ENCODE data around the gene CAMTA1. TPM values are rescaled to one million over a fixed set of nuclear protein-coding genes. Genes with fewer than 3 reads are reported as not detected.
"Not testable (repeated sequence)": the region's sequence is repeated elsewhere in the genome, so short reads cannot be mapped to it uniquely, and the experiment has no call there.

CAMTA1 gene
- total RNA-seq, 1 experiment from 2014 or later = 85.2 TPM

DNA sequence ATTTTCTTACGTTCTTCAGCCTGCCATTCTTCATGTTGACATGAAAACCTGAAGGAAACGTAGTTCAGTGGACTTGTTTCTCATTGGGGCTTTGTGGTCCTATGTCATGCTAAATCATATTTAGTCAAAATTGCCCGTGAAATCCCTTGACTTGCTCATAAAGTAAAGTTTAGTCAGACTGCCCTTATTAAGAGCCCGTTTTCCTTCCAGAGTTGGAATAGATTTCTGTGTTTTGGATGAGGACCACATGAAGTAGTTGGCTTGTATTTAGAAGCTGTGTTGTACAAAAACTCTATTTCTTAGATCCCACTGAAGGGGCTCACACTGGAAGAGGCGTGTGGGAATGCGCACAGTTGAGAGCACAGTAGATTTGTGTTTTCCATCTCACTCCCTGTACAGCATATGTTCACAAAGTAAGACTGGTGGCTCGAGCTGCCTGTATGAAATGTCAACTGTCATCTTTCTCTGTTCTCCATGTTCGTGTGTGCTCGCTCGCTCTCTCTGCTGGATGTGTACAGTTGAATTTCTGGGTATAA, 42.4 kb downstream of the CAMTA1 start:
- POLR2A ChIA-PET (ENCODE audit: low non-redundant PET) = no interaction called here
- CTCF ChIA-PET = no interaction called here
- intact Hi-C loops (cut with micrococcal nuclease; ENCODE audit: unreplicated experiment) = no loop called here

DNA sequence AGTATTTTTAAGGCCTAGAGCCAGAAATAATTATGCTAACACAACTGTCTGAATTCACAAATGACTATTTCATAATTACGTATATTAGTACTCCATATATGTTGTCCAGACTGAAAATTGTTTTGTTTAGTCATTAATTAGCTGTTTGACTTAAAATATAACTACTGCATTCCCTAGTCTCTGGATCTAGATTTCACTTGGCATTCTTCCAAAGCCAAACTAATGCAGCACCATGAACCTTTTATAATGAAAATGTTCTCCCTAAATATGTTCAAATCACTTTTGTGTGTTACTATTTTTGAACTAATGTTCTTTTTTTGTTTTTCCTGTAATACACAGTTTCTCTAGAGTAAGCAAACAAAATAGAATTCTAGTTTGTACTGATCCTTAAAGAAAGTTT, 46.1 kb downstream of the CAMTA1 start:
- no TSS peak for BruUV-seq (replicated peaks)
- ChIA-PET CTCF (no interaction called here), POLR2A (ENCODE audit: low non-redundant PET) (no interaction called here)
- no peaks in the 10 kb centered on the region for H3K27me3 ChIP-seq (replicated peaks; ENCODE audit: insufficient read depth, low read depth, low read length, poor library complexity)
- H3K9me3 ChIP-seq (ENCODE audit: low read depth, low read length, poor library complexity, severe bottlenecking) = no peaks in the 10 kb centered on the region
- H3K36me3 ChIP-seq (ENCODE audit: insufficient read depth, low read length, poor library complexity, severe bottlenecking) = no peaks in the 10 kb centered on the region
- no peak for DNase-seq (ENCODE audit: low spot score)
- peaks cover 3% of the 10 kb centered on the region for H3K4me1 ChIP-seq (ENCODE audit: insufficient read depth, low read length, poor library complexity, severe bottlenecking)
- intact Hi-C loops (cut with micrococcal nuclease; ENCODE audit: unreplicated experiment) = no loop called here
- no peak overlapping the region for H3K4me3 ChIP-seq (ENCODE audit: low read depth, low read length, poor library complexity, severe bottlenecking)
- no peak for TF ChIP-seq EZH2 (IDR thresholded peaks at IDR 0.05; ENCODE audit: borderline replicate concordance, low read depth, low read length, poor library complexity, severe bottlenecking)
- TF ChIP-seq, protein P1, sequence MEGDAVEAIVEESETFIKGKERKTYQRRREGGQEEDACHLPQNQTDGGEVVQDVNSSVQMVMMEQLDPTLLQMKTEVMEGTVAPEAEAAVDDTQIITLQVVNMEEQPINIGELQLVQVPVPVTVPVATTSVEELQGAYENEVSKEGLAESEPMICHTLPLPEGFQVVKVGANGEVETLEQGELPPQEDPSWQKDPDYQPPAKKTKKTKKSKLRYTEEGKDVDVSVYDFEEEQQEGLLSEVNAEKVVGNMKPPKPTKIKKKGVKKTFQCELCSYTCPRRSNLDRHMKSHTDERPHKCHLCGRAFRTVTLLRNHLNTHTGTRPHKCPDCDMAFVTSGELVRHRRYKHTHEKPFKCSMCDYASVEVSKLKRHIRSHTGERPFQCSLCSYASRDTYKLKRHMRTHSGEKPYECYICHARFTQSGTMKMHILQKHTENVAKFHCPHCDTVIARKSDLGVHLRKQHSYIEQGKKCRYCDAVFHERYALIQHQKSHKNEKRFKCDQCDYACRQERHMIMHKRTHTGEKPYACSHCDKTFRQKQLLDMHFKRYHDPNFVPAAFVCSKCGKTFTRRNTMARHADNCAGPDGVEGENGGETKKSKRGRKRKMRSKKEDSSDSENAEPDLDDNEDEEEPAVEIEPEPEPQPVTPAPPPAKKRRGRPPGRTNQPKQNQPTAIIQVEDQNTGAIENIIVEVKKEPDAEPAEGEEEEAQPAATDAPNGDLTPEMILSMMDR (conservative IDR thresholded peaks at IDR 0.05; ENCODE audit: low read depth, low read length) = no peak
- no peak overlapping the region for H3K27ac ChIP-seq (ENCODE audit: low read depth, low read length, poor library complexity, severe bottlenecking)

More for the DNA sequence above, 42.4 kb downstream of the CAMTA1 start:
- BruUV-seq (replicated peaks) = no TSS peak
- no peak for DNase-seq (ENCODE audit: low spot score)
- Histone ChIP-seq H3K36me3 (ENCODE audit: insufficient read depth, low read length, poor library complexity, severe bottlenecking) (no peaks in the 10 kb centered on the region), H3K27ac (ENCODE audit: low read depth, low read length, poor library complexity, severe bottlenecking) (no peak overlapping the region), H3K4me3 (ENCODE audit: low read depth, low read length, poor library complexity, severe bottlenecking) (no peak overlapping the region), H3K27me3 (replicated peaks; ENCODE audit: insufficient read depth, low read depth, low read length, poor library complexity) (no peaks in the 10 kb centered on the region), H3K9me3 (ENCODE audit: low read depth, low read length, poor library complexity, severe bottlenecking) (no peaks in the 10 kb centered on the region), H3K4me1 (ENCODE audit: insufficient read depth, low read length, poor library complexity, severe bottlenecking) (peaks cover 17% of the 10 kb centered on the region)
- TF ChIP-seq, protein P1 (conservative IDR thresholded peaks at IDR 0.05; ENCODE audit: low read depth, low read length) = no peak
- no peak for TF ChIP-seq EZH2 (IDR thresholded peaks at IDR 0.05; ENCODE audit: borderline replicate concordance, low read depth, low read length, poor library complexity, severe bottlenecking)

DNA sequence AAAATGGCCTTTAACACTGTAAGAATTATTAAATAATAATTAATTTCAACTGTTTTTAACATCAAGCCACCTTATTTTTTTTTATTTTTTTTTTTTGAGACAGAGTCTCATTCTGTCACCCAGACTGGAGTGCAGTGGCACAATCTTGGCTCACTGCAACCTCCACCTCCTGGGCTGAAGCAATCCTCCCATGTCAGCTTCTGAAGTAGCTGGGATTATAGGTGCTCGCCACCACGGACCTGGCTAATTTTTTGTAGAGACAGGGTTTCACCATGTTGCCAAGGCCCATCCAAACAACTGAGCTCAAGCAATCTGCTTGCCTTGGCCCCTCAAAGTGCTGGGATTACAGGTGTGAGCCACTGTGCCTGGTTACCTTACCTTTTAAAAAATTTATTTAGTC, 46.8 kb downstream of the CAMTA1 start:
- H3K4me3 ChIP-seq (ENCODE audit: low read depth, low read length, poor library complexity, severe bottlenecking); DNase-seq (ENCODE audit: low spot score); H3K27me3 ChIP-seq (replicated peaks; ENCODE audit: insufficient read depth, low read depth, low read length, poor library complexity); H3K36me3 ChIP-seq (ENCODE audit: insufficient read depth, low read length, poor library complexity, severe bottlenecking); H3K9me3 ChIP-seq (ENCODE audit: low read depth, low read length, poor library complexity, severe bottlenecking); intact Hi-C loops (cut with micrococcal nuclease; ENCODE audit: unreplicated experiment); CTCF ChIA-PET; POLR2A ChIA-PET (ENCODE audit: low non-redundant PET); BruUV-seq (replicated peaks); H3K4me1 ChIP-seq (ENCODE audit: insufficient read depth, low read length, poor library complexity, severe bottlenecking); H3K27ac ChIP-seq (ENCODE audit: low read depth, low read length, poor library complexity, severe bottlenecking): not testable (repeated sequence)

DNA sequence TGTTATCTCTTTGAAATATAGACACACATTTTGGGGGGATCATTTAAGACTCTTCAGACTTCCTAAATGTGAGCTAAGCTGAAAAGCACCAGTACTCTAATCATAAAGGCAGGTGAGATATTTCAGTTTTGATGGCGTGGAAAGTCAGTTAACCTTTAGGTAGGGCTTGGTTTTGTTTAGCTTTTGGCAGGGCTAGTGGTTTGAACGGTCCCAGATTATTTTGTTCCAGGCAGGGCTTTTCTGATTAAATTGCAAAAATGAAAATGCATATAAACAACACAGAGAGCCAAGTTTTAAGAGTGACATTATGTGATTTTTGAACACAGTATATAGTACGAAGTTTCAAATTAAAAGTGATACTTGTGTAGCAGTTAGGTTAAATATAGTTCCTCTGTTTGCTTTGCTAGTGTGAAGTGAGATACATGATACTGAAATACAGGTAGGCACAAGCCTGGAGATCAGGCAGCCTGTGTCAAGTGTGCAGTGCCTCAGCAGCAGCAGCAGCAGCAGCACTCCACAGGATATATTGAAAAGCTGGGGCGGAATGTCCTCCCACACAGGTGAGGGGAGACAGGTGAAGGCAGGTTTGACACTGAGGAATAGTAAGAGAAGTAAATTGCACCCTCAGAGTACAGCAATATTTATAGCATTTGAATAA, 47.4 kb downstream of the CAMTA1 start:
- no TSS peak for BruUV-seq (replicated peaks)
- ChIA-PET POLR2A (ENCODE audit: low non-redundant PET) (no interaction called here), CTCF (no interaction called here)
- Histone ChIP-seq H3K27ac (ENCODE audit: low read depth, low read length, poor library complexity, severe bottlenecking) (no peak overlapping the region), H3K4me1 (ENCODE audit: insufficient read depth, low read length, poor library complexity, severe bottlenecking) (peaks cover 3% of the 10 kb centered on the region), H3K9me3 (ENCODE audit: low read depth, low read length, poor library complexity, severe bottlenecking) (no peaks in the 10 kb centered on the region), H3K27me3 (replicated peaks; ENCODE audit: insufficient read depth, low read depth, low read length, poor library complexity) (no peaks in the 10 kb centered on the region), H3K36me3 (ENCODE audit: insufficient read depth, low read length, poor library complexity, severe bottlenecking) (no peaks in the 10 kb centered on the region), H3K4me3 (ENCODE audit: low read depth, low read length, poor library complexity, severe bottlenecking) (no peak overlapping the region)
- DNase-seq (ENCODE audit: low spot score) = no peak
- TF ChIP-seq EZH2 (IDR thresholded peaks at IDR 0.05; ENCODE audit: borderline replicate concordance, low read depth, low read length, poor library complexity, severe bottlenecking) = no peak
- TF ChIP-seq, protein P1 (conservative IDR thresholded peaks at IDR 0.05; ENCODE audit: low read depth, low read length) = no peak
- intact Hi-C loops (cut with micrococcal nuclease; ENCODE audit: unreplicated experiment) = no loop called here

All from A673 (cell line).